A549 (cell line): ENCODE measurements around the gene DISP2.

Experiments
- ESRRA ChIP-seq: fragments of 150-350 bp; IDR thresholded peaks from 2 replicates; pipeline ENCODE4 v1.6.1; 2014; ENCODE audit warnings: mild to moderate bottlenecking, low read length, borderline replicate concordance
- NR3C1 ChIP-seq: fragments of >200 bp; sonication (Bioruptor Twin); formaldehyde crosslinking; IDR thresholded peaks from 3 replicates; pipeline ENCODE4 v1.6.1; 2017
- PHF8 ChIP-seq: fragments of 200-600 bp; sonication (generic); IDR thresholded peaks from 2 replicates; pipeline ENCODE4 v1.6.1; 2016; ENCODE audit warnings: low read depth, mild to moderate bottlenecking, antibody characterized with exemption, moderate library complexity, borderline replicate concordance
- POLR2A ChIP-seq: IDR thresholded peaks from 2 replicates; pipeline ENCODE4 v1.6.1; 2012; ENCODE audit warnings: mild to moderate bottlenecking, low read length
- RFX5 ChIP-seq: fragments of 450-650 bp; IDR thresholded peaks from 2 replicates; pipeline ENCODE4 v1.7.1; 2014; ENCODE audit warnings: antibody characterized with exemption, mild to moderate bottlenecking, moderate library complexity
- SMC3 ChIP-seq: fragments of >200 bp; sonication (Bioruptor Twin); formaldehyde crosslinking; IDR thresholded peaks from 3 replicates; pipeline ENCODE4 v1.6.1; 2018; ENCODE audit warnings: inconsistent platforms
- TF ChIP-seq, protein P1 (sequence below): fragments of >200 bp; sonication (Bioruptor Twin); formaldehyde crosslinking; IDR thresholded peaks from 3 replicates; pipeline ENCODE4 v1.5.1; 2016
- TF ChIP-seq, protein P2 (sequence below): fragments of 250-450 bp; sonication (Bioruptor Pico); IDR thresholded peaks from 2 replicates; pipeline ENCODE4 v1.5.0; 2021; ENCODE audit warnings: mild to moderate bottlenecking, moderate library complexity, borderline replicate concordance
- TF ChIP-seq, protein P3 (sequence below): IDR thresholded peaks from 2 replicates; pipeline ENCODE4 v1.6.1; 2012

DNA sequence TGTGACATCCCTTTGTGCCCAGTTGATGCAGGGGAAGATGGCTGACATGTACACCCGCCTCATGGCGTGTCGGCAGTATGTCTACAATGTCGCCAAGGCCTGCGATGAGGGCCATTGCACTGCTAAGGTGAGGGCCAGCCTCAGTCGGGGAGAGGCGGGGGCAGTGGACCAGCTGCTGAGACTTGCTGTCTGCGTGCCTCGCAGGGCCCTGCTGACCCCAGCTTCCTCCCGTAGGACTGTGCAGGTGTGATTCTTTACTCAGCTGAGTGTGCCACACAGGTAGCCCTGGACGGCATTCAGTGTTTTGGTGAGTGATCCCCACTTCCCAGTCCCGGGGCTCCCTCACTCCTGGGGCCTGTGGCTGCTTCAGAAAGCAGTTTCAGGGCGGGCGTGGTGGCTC, 58.0 kb downstream of the DISP2 start:
- TF ChIP-seq PHF8 (no peak), POLR2A (no peak), NR3C1 (no peak), SMC3 (no peak), ESRRA (no peak), RFX5 (no peak)
- TF ChIP-seq, protein P1, sequence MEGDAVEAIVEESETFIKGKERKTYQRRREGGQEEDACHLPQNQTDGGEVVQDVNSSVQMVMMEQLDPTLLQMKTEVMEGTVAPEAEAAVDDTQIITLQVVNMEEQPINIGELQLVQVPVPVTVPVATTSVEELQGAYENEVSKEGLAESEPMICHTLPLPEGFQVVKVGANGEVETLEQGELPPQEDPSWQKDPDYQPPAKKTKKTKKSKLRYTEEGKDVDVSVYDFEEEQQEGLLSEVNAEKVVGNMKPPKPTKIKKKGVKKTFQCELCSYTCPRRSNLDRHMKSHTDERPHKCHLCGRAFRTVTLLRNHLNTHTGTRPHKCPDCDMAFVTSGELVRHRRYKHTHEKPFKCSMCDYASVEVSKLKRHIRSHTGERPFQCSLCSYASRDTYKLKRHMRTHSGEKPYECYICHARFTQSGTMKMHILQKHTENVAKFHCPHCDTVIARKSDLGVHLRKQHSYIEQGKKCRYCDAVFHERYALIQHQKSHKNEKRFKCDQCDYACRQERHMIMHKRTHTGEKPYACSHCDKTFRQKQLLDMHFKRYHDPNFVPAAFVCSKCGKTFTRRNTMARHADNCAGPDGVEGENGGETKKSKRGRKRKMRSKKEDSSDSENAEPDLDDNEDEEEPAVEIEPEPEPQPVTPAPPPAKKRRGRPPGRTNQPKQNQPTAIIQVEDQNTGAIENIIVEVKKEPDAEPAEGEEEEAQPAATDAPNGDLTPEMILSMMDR = no peak
- TF ChIP-seq, protein P2, sequence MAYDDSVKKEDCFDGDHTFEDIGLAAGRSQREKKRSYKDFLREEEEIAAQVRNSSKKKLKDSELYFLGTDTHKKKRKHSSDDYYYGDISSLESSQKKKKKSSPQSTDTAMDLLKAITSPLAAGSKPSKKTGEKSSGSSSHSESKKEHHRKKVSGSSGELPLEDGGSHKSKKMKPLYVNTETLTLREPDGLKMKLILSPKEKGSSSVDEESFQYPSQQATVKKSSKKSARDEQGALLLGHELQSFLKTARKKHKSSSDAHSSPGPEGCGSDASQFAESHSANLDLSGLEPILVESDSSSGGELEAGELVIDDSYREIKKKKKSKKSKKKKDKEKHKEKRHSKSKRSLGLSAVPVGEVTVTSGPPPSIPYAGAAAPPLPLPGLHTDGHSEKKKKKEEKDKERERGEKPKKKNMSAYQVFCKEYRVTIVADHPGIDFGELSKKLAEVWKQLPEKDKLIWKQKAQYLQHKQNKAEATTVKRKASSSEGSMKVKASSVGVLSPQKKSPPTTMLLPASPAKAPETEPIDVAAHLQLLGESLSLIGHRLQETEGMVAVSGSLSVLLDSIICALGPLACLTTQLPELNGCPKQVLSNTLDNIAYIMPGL (CRISPR knock-in tag) = no peak
- TF ChIP-seq, protein P3, sequence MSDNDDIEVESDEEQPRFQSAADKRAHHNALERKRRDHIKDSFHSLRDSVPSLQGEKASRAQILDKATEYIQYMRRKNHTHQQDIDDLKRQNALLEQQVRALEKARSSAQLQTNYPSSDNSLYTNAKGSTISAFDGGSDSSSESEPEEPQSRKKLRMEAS = no peak
